Gastroesophageal sphincter (tissue), 4 donors: ENCODE results near the gene SPACA1. TPM values are rescaled to one million over a fixed set of nuclear protein-coding genes. Genes with fewer than 3 reads are reported as not detected.

Source experiments
- ATAC-seq: fragments of 150-250 bp; one replicate; pipeline ENCODE4 v1.9.1; 2016; ENCODE audit warnings: mild to moderate bottlenecking, moderate library complexity
- H3K27ac ChIP-seq, 4 donors: fragments of 200-600 bp; sonication (generic) in 3 of 4; 1 replicate in 3 of 4; 2 replicates in 1 of 4; pipeline ENCODE4 v1.5.1; 2016 to 2019
- H3K27me3 ChIP-seq: fragments of 200-600 bp; sonication (generic); one replicate; pipeline ENCODE4 v1.5.1; 2019
- H3K36me3 ChIP-seq, 2 donors: fragments of 200-600 bp; sonication (generic); one replicate each; pipeline ENCODE4 v1.5.1; 2019; ENCODE audit warnings: control low read depth in 1 of 2
- H3K4me1 ChIP-seq, 3 donors: fragments of 200-600 bp; sonication (generic); 1 replicate in 2 of 3; 2 replicates in 1 of 3; pipeline ENCODE4 v1.5.1; 2016 to 2019; ENCODE audit warnings: control low read depth in 2 of 3
- H3K4me3 ChIP-seq, 2 donors: fragments of 200-600 bp; sonication (generic); one replicate each; pipeline ENCODE4 v1.5.1; 2019; ENCODE audit warnings: mild to moderate bottlenecking in 1 of 2, moderate library complexity in 1 of 2
- H3K9me3 ChIP-seq, 3 donors: fragments of 200-600 bp; sonication (generic); one replicate each; pipeline ENCODE4 v1.5.1; 2017 to 2019; ENCODE audit warnings: control low read depth in 2 of 3
- CTCF ChIP-seq, 4 experiments: fragments of 200-600 bp in 2 of 4; fragments of 450-650 bp in 2 of 4; sonication (generic) in 1 of 4; IDR thresholded peaks; one replicate each; pipeline ENCODE4 v1.5.1; 2017 to 2019; ENCODE audit warnings: antibody characterized with exemption in 4 of 4, mild to moderate bottlenecking in 2 of 4, moderate library complexity in 2 of 4
- EP300 ChIP-seq: sonication (generic); formaldehyde crosslinking; IDR thresholded peaks from one replicate; pipeline ENCODE4 v1.6.1; 2017; ENCODE audit warnings: antibody characterized with exemption, mild to moderate bottlenecking
- POLR2A ChIP-seq, 2 donors: fragments of 450-650 bp; IDR thresholded peaks; one replicate each; pipeline ENCODE4 v1.6.1; 2017; ENCODE audit warnings: antibody characterized with exemption in 2 of 2, mild to moderate bottlenecking in 2 of 2, moderate library complexity in 1 of 2
- POLR2AphosphoS5 ChIP-seq: sonication (generic); formaldehyde crosslinking; IDR thresholded peaks from one replicate; pipeline ENCODE4 v1.6.1; 2017; ENCODE audit warnings: antibody characterized with exemption
- WGBS, 2 donors: methylation state at CpG; one replicate each; pipeline ENCODE4 v1.1.5; 2018; ENCODE audit warnings: low coverage in 1 of 2; 5-methylcytosine and 5-hydroxymethylcytosine counted together
- total RNA-seq, 4 donors: library from RNA; depleted of rRNA; stranded (reverse); fragments of >200 nt; gene quantifications; one replicate each; pipeline ENCODE4 v1.1.0, GENCODE V29; 2016

Gene SPACA1
- total RNA-seq, 4 donors from 2014 or later = not detected

- TF ChIP-seq POLR2AphosphoS5 (no peak), EP300 (no peak), POLR2A (IDR thresholded peaks at IDR 0.05) (no peak)
- Histone ChIP-seq H3K27ac (no peak overlapping the region), H3K27me3 (no peaks in the 10 kb centered on the region), H3K4me1 (no peaks in the 10 kb centered on the region), H3K9me3 (no peaks in the 10 kb centered on the region), H3K36me3 (no peaks in the 10 kb centered on the region), H3K4me3 (no peak overlapping the region)
- WGBS, 2 donors = 33 to 75% methylated on average over 1 to 2 of the region's 2 CpGs
- no peak for ATAC-seq
Observed at GRCh38 chr6:88115307-88115706, 67.7 kb downstream of the SPACA1 start.

DNA sequence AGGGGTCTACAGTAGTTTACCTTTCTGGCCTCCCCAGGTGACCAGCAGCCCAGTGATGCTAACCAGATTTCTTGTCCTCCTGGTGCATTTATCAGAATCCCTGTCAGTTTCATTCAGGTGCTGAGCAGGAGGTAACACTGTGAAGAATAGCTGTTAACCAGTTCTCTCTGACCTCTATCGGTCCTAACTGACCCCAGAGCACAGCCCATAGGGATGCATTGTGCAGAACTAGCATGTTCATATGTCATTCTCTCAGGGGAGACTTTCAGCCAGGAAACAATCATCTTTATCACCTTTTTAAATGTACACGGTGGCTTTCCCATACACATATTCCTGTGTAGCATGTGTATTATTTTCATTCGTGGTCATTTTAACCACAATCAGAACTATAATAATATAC lies 68.6 kb downstream of the SPACA1 start:
- Histone ChIP-seq H3K4me1 (no peaks in the 10 kb centered on the region), H3K9me3 (no peaks in the 10 kb centered on the region), H3K27ac (no peak overlapping the region), H3K27me3 (no peaks in the 10 kb centered on the region), H3K36me3 (no peaks in the 10 kb centered on the region), H3K4me3 (no peak overlapping the region)
- 52 to 62% methylated on average over 3 of the region's 3 CpGs for WGBS, 2 donors
- TF ChIP-seq POLR2AphosphoS5 = no peak
- no peak for TF ChIP-seq CTCF (IDR thresholded peaks at IDR 0.05)
- no peak for TF ChIP-seq EP300
- no peak for TF ChIP-seq POLR2A (IDR thresholded peaks at IDR 0.05)
- ATAC-seq = no peak

Other genes with a start within 250 kb of the SPACA1 start
- 10 to 100 TPM in 2 of 4 donors, 1 to 10 TPM in 2; 8.3 to 27.1 (median 11.8) TPM for gene CNR1, start 118.5 kb downstream of the SPACA1 start, total RNA-seq